ENCODE data around the gene PTPRM.
A peak's percentile ranks its signal among the peaks of the same experiment; 100 is the strongest.

Gene PTPRM

DNA sequence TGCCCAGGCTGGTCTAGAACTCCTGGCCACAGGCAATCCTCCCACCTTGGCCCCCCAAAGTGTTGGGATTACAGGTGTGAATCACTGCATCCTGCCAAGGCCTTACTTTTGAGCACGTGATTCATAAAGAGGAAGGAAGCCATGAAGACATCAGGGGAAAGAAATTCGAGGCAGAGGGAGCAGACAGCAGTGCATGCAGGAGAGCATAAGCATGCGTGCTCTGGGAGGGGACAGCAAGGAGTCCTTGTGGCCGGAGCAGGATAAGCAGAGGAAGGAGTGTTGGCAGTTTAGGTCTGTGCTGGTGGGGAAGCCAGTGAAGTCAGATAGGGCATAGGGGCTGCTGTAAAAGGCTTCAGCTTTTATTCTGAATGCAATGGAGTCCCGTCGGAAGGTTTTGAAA is 641.6 kb downstream of the PTPRM start:
- DNase-seq: no peak

DNA sequence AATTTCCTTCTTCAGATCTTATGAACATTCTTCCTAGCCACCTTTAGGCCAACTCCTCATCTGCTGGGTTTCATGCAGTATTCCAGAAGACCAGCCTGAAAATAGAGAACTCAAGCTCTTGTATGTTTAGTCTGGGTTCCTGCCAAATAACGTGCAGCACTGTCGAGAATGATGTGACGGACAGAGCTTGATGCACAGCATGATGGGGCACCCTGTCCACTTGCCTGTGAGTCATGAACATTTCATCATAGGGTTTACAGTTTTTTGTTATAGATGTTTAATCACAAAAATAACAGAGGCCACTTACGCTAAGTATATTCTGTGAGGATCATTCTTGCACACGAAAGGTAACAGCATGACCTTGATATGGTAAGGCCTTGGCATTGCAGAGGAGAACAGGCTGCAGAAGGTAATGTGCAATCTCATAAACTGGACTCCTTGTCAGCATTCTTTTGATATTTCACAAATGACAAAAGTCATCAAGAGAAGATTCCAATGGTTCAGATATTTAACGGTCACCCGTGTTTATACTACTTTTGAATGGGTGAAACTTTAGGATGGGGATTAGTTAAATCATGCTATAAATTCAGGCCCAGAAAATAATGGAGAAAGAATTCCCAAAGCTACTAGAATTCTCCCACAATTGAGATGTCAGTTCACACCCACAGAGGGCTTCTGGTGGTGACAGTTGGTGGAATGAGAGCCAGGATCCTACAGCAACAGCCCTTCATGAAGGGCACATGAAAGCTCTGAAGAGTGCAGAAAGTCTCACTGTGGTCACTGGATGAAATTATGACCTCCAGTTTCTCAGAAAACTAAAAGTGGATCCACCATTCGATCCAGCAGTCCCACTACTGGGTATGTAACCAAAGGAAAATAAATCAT is 646.0 kb downstream of the PTPRM start:
- no peak for DNase-seq

DNA sequence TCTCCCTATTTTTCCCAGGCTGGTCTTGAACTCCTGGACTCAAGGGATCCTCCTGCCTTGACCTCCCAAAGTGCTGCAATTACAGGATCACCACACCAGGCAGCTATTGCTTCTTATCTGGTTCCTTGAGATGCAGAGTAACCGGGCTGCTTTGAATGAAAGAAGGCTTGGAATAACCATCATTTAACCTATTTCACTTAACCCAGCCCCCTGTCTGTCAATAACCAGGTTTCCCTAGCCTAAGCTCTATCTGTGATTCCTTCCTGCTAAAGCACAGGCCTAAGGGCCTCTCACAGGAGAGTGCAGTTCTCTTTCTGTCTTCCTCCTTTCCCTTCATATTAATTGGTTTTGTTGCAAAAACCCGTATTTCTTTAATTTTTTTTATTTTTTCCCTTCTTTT is 648.6 kb downstream of the PTPRM start:
- no peak for DNase-seq

DNA sequence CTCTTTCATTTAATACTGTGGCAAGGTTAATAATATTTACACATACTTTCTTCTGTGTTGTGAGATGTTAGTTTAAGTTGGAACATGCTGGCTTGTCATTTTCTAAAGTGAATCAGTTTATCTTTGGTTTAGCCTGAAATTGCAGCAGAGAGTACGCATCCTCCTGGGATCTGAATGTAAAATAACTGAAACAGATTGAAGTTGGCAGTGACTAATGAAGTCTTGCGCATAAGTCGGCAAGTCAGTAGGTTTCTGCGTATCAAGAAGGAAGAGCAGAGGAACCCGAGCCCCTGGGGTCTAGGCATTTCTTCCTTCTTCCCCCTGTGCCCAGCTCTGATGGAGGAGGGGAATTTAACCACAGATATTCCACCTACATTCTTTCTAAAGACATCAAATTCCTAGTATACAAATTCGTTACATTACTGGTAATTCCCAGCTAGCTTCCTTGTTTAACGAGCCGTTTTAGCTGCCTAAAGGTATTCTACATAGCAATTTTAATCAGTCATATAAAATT is 650.0 kb downstream of the PTPRM start:
- no peak for DNase-seq

DNA sequence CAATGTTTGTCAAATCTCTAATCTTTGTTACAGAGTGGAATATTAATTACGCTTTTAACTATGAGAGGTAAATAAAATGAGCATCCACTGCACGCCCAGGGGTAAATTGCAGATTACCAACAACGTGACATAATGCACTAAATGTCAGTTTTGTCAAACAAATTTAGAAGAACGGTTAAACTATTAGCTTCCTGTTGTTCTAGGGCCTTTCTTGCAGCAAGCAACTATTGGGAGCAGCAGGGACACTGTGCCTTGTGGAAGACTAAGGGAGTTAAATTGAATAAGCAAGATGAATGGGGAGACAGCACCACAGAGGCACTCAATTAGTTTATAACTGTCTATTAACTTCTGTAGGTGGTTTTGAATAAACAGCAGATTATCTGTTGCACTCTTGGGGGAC is 651.1 kb downstream of the PTPRM start:
- DNase-seq: peak; percentile 5

DNA sequence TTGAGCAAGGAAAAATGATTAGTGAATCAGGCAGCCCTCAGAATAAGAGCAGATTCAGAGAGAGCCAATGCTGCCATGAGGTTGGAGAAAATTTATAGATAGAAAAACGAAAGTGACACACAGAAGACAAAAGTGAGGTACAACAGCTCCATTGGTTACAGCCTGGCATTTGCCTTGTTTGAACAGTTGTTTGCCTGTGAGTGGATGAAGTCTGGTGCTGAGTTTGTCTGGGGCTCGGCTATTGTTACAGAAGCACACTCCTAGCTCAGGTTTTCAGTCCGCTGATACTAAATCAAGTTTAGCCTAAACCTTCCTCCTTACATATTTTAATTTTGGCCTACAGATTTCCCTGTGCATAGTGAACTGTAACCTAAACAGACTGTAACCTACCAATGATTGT is 654.3 kb downstream of the PTPRM start:
- peak; percentile 27 for DNase-seq

DNA sequence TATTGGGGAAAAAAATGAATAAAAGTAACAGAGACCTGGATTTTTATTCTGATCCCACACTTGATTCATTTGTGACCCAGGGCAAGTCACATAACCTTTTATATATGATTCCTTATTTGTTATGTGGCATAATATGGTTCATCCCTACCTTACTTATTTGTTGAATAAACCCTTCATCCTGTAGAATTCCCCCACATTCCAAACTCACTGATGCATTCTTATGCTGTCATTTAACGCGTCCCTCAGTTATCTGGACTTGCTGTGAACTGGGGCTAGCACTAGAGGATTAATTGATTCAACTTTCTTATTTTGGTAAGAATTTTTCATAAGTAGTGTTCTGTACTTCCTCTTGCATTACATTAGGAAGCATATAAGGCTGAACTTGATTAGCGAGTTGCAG is 657.5 kb downstream of the PTPRM start:
- no peak for DNase-seq

DNA sequence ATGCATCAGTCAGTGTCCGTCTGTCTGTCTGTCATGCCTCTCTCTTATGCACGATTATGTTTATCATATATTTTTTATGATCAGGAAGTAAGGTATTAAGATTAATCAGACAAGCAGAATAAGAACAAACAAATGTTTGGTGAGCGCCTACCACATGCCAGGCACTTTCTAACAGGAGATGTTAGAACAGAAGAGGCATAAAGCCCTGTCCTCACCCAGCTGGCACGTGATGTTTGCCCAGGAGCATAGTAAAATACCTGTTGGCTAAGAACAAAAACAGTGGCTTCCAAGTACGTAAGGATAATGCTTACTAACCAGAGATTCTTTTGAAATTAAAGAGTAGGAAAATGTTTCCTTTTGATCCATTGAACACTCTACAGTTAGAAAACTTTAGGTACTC is 661.9 kb downstream of the PTPRM start:
- no peak for DNase-seq

DNA sequence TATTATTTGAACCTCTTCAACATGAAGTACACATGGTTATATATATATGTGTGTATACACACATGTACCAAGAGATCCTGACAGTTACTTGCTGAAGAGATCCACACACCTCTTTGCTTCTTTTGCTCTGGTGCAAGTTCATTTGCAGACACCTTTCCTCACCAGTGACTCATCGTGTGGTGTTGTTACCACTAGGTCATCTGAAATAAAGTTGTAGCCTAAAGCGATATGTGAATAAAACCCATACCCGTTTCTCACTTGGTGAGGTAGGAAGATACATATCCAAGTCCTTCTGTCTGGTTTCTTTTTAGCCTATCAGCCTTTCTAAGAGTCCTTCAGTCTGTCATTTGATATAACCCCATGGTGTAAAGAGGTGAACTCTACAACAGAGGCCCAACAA is 662.7 kb downstream of the PTPRM start:
- DNase-seq: no peak

DNA sequence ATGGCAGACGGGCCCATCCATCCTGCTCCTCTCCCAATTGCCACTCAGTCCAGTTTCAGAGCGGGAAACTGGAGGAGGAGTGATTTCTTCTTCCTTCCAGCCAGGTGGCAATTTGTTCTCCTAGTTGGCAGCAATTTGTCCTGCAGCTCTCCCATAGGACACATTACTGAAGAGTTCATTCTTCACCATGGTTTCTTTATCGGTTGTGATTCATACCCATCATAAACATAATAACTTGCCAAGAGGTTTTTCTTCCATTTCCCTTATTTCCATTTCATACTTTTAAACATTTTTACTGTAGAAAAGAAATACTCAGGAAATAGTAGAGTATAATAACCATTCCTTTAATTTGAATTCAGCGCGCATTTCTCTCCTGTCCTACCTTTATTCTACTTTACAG is 664.2 kb downstream of the PTPRM start:
- no peak for DNase-seq

DNA sequence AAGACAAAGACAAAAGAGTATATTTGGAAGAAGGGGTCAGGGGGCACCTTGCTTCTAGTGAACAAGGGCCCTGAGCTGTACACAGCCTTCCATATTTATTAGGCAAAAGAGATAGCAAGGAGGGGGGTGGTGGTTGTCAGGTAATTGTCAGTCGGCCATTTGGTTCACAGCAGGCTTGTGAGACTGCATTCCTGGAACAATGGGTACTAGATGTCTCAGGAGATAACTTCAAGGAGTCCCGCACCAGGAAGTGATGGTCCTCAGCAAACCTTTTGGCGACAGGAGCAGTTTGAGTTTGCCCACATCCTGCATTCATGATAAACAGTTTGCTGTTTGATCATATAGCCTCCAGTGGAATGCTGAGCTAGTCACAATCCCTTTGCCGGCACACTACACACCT is 665.7 kb downstream of the PTPRM start:
- no peak for DNase-seq

DNA sequence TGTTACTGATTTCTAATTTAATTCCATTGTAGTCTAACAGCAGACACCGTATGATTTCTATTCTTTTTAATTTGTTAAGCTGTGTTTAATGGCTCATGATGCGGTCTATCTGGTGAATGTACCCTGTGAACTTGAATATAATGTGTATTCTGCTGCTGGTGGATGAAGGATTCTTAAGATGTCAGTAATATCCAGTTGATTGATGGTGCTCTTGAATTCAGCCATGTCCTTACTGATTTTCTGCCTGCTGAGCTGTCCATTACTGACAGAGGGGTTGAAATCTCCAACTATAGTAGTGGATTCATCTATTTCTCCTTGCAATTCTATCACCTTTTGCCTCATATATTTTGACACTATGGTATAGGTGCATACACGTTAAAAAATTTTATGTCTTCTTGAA is 668.8 kb downstream of the PTPRM start:
- DNase-seq: no peak

DNA sequence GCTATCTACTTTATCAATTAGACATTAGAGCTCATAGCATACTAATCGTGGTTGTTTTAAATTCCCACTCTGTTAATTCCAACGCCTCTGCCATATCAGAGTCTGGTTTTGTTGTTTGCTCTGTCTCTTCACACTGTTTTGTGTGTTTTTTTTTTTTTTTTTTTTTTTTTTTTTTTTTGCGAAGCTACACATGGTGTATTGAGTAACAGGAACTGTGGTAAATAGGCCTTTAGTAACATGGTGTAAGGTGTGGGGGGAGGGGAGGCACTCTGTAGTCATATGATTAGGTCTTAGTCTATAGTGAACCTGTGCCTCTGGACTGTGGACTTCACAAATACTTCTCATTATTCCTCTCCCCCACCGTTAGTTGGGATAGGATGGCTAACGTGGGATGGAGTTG is 671.4 kb downstream of the PTPRM start:
- no peak for DNase-seq

DNA sequence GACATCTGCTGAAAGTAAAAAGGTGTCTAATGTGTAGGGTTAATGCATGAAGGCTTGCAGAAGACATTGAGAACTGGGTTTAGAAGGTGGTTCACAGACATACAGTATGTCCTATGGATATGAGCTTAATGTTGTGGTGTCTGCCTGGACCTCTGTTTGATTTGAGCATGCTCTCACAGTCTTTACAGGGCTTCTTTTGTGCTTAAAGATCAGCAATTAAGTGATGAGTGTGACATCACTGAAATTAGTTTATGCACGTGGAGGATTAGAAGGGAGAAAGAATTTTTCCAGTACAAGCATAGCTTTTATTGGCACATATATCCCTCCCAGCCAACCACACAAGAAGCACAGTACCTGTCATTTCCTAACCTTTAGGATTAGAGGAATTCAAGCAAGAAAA is 674.6 kb downstream of the PTPRM start:
- no peak for DNase-seq

DNA sequence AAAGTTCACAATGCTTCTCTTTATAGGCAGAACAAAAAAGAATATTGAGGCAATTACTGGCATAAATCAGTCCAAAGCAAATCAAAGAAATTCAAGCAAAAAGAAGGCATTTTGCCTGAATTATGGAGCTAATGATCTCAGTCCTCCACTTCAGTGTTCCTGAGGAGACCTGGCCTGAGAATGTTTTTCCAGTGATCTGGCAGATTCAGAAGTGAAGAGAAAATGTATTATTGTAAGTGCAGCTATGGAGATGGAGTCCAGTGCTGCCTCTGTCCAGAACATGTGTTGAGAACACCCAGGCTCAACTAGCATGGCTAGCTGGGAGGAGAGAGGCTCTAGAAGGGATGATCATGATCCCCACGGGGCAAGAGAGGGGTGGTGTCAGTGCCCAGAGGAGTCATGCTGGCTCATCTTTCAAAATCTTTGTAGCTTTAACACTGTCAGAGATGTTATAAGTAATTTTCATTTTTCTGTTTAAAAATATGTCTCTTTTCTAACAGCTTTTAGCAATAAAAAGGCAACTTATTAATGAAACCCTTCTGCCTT is 675.1 kb downstream of the PTPRM start:
- no peak for DNase-seq

DNA sequence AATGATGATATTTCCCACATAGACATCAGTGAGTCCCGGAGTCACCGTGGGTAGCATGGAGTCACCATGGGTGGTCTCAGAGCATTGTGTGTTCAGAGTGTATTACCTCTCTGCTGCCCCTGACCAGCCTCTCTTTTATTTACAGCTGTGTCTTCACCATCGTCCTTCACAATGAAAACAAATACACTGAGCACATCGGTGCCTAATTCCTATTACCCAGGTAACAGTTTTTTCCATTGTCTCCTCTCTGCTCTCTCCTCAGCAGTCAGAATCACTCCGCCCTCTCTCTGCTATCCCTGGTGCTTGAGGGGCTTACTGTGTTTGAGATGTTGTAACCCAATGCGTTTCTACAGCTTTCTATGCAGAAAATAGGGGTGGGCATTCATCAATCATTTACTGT is 680.6 kb downstream of the PTPRM start:
- DNase-seq: no peak

DNA sequence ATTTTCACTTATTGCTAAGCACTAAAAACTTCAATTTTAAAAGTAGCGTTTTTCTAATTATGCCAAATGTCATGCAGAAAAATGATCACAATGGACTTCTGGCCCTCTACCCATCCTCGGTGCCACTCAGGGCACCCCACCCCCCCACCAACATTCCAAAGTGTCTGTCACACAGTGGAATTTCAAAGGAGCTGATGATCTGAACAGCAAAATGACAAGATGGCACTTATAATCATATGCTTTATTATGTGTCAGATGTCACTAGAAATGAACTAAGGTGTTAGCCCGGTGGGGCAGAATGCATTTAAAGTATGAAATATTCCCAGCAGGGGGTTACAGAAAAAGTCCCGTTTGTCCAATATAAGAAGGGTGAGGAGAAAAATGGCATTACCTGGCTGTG is 681.5 kb downstream of the PTPRM start:
- no peak for DNase-seq

DNA sequence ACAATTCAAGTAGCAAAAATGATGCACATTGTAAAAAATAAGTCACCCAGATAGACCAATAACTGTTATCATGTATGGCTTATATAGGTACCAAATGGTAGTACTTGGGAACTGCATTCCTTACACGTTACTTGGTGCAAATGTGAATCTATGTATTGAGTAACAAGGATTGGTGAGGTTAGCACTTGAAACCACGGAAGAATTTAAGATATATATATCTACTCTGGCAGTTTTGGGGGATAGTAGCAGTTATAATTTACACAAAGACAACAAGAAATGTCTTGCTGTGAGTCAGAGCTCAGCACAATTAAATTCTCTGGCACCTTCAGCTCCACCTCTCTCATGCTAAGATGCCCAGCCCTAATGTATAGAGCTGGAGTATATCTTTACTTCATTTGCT is 682.7 kb downstream of the PTPRM start:
- DNase-seq: no peak

DNA sequence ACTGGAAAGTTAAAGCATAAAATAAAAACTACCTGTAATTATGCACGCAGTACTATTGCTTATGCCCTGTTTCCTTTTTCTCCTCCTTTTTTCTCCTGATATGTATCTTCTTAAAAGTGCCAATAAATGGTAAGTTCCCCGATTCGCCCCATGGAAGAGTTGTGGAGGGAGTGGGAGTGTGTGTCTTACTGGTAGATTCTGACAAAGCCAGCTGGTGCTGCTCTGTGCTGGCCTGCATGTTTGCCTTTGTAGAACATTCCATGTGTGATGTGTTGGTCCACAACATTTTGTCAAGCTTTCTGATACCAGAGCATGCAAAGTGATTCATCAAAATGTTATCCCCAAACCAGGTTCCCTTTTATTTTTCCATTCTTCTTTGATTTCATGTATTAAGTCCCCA is 685.3 kb downstream of the PTPRM start:
- DNase-seq: no peak

DNA sequence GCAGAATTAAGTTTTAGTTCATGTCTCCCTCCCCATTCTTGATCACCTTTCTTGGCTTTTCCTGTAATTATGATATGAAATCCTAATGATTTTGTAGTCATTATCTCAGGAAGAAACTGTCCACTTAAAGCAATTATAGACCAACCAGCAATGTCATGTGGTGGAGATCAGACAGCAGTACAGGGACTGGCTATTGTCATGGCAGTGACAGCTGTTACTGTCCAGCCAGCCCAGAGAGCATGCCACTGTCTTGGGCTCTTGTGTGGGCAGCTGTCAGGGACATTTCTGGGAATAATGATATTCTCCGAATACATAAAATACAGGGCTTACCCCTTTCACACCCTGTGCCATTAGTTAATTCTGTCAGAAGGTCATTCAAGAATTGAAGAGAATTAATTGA is 686.8 kb downstream of the PTPRM start:
- DNase-seq: no peak

DNA sequence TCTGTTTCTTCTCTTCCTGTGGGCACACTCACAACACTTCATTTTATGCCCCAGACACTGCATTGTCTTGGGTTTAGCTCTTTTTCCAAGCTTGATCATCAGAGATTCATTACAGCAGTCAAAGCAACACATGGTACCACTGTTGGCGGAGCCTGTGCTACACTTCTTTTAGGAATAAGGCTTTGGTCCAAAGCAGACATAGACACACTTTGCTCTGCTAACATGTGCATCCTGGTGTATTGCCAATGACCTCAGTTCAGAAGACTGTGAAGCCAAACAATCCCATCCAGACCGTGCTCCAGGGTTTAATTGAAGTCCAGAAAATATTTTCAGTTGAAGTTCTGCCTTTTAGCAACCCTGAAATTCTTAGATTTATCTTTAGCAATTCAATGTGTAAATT is 687.5 kb downstream of the PTPRM start:
- no peak for DNase-seq

DNA sequence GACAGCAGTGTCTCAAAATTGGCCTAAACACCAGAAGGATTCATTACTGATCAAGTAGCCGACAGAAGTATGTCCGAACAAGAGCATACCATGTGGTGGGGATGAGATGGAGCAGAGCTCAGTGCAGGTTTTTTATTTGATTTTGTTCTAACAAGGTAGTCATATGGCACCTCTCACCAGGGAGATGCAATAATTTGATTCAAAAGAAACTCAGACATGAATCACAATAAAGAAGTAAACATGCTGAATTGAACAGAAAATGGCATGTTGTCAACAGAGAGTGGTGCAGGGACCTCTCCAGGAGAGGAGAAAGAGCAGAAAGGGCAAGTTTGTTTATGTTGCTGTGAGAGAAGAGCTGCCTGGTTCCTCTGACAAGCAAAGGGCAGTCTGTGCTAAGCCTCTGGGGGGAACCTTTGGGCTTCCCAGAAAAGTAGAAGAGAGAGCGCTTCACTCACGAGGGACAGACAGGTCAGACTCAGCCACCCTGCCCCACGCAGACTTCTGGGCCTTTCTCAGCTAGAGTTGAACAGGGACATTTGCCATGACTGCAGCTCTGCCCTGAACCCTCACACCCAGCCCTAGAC is 690.8 kb downstream of the PTPRM start:
- DNase-seq: no peak

DNA sequence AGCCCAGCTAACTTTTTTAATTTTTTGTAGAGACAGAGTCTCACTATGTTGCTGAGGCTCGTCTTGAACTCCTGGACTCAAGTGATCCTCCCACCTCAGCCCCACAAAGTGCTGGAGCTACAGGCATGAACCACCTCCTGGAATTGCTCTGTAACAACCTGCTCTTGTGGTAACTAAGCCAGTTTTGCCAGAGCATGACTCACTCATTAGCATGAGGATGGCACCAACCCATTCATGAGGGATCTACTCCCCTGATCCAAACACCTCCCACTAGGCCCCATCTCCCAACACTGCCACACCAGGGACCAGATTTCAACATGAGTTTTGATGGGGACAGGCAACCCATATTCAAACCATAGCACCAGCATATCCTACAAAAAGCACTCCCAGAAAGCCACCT is 693.2 kb downstream of the PTPRM start:
- DNase-seq: no peak

DNA sequence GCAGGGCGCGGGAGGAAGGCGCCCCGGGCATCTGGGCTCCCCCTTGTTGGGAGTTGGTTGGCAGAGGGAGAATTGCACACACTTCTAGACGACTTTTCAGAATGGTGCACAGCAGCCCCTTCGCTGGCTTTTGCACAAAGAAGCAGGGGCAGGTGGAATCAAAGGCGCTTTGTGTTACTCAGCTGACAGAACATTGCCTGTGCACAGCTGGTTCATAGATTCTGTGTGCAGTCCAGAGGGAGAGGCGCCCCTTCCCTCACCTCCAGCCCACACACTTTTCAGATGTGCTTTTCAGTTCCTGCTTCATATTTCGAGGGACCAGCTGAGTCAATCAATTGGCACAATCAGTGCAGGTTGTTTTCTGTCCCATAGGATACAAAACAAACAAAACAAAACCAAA is 693.7 kb downstream of the PTPRM start:
- no peak for DNase-seq

Data from NCI-H774 (cell line).